NT2/D1 (cell line): Measurements from ENCODE around the gene IL22RA2.

ENCODE experiments used
- YY1 ChIP-seq: IDR thresholded peaks from 2 replicates; pipeline ENCODE4 v1.6.1; 2011; ENCODE audit not compliant: insufficient read length, insufficient read depth
- ZNF274 ChIP-seq: IDR thresholded peaks from 2 replicates; pipeline ENCODE4 v1.6.1; 2011; ENCODE audit warnings: mild to moderate bottlenecking, low read depth, low read length

GRCh38 chr6:137216106-137216505 lies 42.7 kb upstream of the IL22RA2 start:
- TF ChIP-seq ZNF274 (no peak), YY1 (no peak)
